Pulmonary artery endothelial cell (primary cell): ENCODE data around the gene ZBTB16. TPM values are rescaled to one million over a fixed set of nuclear protein-coding genes. Genes with fewer than 3 reads are reported as not detected.

Source experiments
- DNase-seq: peaks from one replicate; pipeline ENCODE4 v3.0.0-alpha.2; 2011; ENCODE audit warnings: low read depth, low spot score
- total RNA-seq: library from RNA; depleted of rRNA; stranded (reverse); fragments of >200 nt; gene quantifications from 2 replicates; pipeline ENCODE4 v1.2.3, GENCODE V29; 2014

ZBTB16 gene
- total RNA-seq, 1 donor from 2014 or later = 17.3 TPM

DNA sequence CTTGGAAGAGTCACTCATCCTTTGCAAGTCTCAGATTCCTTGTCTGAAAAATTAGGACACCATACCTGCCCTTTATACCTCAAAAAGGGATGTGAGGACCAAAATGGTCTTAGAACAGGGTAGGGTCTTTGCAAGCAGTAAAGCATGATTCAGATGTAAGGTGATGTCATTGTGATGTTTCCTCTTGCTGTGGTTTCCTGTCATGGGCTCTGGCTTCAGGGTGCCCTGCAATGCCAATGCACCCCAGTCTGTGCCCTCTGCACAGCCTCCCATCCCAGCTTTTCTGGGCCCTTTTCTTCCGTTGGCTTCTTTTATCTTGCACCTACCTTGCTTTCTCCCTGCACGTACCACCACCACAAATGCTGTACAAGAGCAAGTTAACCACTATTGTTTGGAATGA, 148.9 kb downstream of the ZBTB16 start:
- DNase-seq = no peak

DNA sequence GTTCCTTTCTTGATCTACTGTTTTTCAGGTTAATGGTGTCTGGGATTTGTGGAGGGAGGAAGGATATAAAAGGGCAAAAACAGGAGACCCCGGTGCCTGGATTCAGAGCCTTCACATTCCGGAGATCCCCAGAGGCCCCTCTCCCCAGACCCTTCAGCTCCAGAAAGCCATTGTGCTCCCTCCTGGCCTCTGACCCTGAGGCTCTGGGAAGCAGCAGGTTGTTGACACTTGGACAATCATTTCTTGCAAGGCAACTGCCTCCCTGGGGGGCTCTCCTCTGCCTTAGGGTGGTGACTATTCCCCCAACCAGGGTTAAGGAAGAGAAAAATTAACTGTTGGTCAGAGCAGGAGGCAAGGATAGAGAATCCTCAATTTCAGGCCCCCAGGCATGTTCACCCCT, 149.8 kb downstream of the ZBTB16 start:
- DNase-seq = no peak

DNA sequence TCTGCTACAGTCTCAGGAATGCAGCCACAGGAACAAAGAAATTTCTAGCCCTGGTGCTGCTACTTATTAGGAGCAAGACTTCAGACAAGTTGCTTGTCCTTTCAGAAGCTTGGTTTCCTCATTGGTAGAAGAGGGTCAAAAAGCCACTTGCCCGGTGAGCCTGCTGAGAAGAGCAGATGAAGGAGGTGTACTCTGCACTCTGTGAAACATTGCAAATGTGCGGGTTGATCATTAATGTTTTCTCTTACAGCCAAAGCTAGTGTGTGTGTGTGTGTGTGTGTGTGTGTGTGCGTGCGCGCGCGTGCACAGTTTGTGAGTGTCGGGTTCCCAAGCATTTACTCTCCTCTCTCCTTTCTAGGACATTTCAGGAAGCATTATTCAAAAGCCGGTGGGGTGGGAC, 150.4 kb downstream of the ZBTB16 start:
- no peak for DNase-seq

DNA sequence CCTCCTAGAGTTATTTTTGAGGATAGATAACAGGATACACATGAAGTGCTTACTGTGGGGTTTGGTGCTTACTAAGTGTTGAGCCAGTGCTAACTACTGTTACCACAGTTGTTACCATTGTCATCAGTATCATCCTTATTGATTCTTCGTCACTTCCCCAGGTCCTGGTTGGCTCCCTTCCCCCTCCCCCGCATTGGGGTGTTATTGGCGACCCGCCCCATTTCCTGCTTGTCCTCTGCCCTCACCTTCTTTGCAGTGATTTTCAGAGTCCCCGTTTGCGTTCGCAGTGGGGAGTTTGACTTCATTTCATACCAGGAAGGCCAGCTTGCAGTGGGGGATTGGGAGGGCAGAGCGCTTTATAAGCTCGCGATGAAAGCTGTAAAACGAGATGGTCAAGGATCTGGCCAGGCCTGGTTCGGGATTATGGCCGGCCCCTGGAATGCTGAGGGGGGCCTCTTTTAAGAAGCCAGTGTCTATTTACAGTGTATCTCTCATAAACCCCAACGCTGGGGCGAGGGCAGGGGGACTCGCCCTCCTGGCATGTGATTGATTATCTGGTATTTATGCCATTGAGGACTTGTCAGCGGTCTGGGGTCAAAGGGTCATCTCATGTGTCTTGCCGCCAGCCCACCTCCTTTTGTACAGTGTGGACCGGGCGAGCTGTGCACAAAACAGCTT, 152.1 kb downstream of the ZBTB16 start:
- no peak for DNase-seq

DNA sequence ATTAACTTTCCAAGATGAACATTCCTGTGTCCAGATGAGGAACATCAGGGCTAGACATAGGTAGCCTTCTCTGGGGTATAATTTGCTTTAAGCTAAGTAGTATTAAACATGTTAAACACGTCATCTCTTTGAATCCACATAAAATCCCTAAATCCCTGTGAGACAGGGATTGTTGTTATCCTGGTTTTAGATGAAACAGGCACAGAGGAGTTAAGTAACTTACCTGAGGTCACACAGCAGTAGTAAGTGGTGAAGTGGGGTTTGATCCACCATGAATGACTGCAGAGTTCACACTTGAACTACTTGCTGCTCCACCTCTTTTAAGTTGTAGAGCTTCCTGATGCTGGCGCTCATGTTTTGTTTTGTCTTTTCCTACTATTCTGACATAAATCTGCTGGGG, 154.1 kb downstream of the ZBTB16 start:
- no peak for DNase-seq

DNA sequence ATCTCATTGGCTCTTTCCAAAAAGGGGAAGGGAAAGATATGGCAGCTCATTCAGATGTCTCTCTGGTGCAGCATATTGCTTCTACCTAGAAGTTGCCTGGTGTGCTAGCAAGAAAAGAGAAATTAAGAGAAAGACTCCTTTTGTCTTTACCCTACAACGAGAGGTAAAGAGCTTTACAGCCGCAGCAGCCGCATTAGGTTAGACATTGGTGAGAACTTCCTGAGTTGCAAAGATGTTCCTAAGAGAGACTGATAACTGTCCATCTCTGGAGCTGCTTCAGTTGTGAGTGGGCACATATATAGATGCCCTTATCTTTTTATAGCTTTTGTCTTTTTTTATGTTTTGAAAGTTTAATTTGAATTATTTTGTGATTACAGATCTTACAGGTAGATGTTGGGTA, 155.9 kb downstream of the ZBTB16 start:
- no peak for DNase-seq

DNA sequence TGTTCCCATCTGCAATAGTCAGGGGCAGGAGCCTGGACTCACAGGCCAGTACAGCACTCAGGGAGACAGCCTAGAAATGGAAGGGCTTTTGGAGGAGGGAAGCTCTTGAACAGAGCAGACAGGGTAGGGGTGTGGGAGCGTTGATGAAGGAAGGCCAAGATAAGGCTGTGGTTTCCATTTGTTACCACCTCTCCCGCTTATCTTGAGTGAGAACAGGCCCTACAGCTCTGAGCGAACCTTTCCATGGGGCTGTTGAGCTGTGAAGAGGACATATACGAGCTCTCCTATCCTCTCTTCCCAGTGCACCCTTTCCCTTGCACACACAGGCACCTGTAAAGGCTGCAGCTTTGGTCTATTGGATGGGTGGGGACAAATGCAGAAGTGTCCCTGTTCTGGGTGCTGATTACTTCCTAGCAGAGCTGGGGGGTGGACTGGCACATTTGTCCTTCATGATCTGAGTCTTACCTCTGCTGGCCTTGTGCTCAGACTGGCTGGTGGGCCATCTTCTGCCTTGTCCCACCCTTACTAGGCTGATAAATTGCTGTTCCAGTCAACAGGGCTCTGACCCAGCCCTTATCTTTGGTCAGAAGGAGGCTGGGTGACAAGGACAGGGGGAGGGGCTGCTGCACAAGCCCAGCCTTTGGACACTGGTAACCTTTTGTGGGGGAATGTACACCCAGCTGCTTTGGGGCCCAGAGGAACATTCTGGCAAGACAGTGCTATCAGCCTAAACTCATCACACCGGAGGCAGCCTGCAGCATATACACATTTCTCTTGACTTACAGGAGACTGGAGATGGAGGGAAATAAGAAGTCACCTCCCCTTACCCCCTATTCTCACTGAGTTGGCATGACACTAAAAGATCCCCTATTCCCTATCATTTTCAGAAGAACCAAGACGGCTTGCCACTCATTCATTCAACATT, 156.6 kb downstream of the ZBTB16 start:
- no peak for DNase-seq

DNA sequence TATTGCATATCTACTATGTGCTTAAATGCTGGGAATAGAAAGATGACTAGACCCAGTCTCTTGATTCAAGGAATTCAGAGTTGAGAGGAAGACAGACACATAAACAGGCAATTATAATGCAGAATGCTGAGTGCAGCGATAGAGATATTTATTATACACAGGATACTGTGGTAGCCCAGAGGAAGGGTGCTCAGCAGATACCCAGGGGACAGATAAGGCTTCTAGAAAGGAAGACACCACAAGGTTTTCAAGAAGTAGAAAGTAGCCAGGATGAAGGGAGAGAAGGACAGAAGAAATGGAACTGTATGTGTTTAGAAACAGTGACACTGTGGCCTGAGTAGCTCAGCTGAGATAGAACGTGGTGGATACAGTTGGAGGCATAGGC, 157.3 kb downstream of the ZBTB16 start:
- DNase-seq = no peak

DNA sequence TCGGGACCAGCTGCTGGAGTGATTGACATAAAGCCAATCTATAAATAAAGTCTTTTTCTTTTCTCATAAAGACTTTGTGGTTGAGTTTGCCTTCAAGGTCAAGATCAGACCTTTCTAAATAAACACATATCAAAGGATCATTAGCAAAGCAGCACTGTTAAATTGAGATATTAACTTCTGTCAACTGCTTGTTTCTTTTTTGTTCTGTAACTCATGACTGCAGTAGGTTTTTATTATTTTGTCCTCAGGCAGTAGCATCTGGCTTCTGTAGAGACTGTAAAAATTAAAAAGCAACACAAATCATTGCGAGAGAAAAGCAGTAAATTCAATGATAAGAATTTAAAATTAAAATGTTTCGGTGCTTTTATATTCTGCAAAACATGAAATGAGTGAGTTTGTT, 159.0 kb downstream of the ZBTB16 start:
- no peak for DNase-seq

DNA sequence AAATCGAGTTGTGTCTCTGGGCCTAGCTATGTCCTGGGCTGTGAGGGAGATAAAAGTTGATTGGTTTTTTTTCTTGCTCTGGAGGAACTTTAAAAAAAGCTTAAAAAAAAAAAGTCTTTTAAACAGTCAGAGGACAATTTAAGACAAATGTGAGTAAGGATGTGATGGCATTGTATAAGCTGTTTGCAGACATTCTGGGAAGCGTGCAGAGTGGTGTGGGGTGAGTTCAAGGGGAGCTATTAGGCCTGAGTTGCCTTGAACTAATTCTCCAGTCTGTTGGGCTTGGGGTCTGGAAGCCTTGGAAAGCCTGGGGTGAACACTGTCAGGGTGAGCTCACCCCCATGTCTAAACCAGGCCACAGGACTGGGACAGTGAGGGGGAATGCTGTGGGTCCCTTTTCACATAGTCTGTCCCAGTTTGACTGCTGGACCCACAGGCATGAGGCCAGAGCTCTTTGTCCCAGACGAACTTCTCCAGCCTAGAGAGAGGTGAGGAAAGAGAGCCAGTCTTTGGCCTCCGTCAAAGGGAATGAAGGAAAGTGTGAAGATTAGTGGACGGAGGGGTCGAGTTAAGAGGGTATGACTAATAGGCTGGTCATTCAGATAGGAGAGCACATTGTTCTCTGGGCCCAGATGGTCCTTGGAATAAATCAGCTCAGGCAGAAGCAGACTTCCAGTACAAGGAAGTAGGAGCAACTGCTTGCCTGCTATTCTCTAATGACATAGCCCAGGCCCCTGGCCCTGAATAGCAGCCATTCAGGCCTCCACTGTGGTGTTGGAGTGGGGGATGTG, 160.2 kb downstream of the ZBTB16 start:
- DNase-seq = peak; percentile 94

DNA sequence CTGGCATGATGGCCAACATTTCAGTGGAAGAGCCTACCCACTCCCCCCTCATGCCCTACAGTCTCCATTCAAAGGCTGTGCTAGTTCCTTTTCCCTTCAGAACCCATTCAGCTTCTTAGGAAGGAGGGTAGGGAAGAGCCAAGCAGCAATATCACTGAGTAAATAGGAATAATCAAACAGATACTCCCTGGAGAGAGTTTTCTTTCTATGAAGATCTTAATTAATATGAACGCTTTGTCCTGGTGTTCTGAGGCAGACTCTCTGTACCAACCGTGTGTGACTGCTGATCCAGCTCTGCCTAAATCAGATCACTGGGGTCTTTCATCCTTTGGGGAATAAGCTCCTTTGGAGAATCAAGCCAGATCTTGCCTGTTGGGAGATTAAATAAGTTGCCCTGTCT, 161.5 kb downstream of the ZBTB16 start:
- no peak for DNase-seq

DNA sequence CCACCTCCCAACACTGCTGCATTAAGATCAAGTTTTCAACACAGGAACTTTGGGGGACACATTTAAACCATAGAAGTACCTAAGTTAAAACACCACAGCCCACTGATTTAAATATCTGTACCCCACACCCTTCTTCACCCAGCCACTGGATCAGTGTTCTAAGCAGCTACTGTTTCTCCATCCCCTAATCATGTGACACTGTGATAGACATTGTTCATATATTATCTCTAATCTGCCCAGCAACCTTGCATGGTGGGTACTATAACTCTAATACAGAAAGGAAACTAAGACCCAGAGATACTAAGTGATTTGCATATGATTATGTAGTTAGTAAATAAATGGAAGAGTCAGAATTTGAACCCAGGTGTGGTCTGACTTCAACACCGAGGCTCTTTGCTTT, 166.2 kb downstream of the ZBTB16 start:
- DNase-seq = no peak

DNA sequence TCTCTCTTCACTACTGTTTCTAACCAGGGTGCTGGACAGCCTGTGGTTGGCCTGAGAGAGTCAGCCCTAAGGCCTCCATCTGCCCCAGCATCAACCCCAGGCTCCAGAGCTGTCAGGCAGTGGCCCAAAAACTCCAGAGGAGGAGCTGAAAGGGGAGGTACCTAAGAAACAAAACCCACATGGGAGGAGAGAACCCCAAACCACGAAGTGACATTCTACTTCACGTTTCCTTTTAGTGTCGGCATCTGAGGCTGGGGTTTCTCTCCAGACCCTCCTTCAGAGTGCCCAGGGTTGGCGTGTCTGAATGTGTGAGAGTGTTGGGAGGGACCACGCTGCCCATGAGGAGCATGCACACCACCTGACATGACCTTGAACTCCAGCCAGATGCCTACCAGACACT, 166.8 kb downstream of the ZBTB16 start:
- DNase-seq = no peak

DNA sequence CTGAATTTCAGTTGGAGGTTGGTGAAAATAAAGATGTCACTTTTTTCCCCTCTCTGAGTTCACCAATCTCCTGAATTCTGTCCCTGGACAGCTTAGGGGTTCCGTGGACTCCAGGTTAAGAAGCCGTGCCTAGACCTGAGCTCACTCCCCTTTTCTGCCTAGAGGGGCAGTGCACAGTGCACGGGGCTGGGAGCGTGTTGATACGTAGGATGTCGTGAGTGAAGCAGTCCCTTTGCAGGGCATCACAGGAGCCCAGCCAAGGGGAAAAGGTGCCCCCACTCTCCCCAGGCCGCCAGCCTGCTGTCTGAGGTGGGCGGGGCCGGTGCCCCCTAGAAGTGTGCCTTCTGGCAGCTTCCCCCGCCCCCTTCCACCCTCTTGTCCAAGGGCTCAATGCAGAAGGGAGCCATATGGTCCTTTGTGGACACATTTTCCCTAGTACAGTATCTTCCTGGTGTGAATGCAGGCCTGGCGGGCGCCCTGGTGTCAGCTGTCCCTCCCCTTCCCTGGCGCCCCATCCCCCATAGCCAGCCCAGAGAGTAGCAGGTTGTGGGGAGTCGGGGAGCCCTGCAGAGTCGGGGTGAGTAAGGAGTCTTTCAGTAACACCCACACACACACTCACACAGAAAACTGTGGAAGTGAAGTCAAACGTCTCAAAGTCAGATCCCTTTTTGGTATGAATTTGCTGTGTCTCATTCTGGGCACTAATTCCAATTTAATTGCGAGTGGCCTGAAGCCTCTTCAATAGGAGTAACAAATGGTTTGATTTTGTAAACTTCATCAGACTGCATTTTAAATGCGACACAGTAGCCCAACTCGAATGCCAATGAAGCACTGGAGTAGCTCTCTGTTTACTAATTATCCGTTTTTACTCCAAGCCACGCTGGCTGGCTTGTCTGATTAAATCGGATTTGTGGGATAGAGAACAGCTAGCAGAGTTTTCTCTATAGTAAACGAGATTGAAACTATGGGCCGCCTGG, 169.2 kb downstream of the ZBTB16 start:
- DNase-seq = no peak

DNA sequence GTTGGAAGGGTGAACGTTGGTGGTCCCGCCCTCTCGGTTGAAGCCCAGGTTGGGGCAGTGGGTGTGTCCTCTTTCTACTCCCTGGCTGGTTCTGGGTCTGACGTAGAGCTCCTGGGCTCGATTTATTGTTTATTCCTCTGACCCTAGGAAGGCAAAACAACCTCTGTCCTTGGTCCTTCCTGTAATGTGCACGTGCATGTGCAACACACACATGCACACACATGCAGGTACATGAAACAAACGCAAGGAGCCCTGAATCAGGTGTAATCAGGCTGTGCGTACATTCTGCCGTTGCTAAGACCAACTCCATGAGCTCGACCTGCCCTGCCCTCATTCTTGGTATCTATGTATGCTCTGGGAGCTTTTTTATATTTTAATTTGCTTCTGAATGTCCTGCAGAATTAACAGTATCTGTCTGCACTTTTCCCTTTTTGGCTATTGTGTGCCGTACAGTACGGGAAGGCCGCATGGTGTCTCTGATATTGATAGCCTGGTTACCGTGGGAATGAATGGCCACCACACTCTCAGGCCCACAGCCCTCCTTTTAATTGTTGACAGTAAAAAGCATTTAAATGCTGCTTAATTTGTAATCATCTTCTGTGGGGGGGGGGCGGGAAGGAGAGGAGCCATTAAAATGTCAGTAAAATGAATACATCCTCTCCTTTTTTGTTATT, 170.7 kb downstream of the ZBTB16 start:
- DNase-seq = no peak

DNA sequence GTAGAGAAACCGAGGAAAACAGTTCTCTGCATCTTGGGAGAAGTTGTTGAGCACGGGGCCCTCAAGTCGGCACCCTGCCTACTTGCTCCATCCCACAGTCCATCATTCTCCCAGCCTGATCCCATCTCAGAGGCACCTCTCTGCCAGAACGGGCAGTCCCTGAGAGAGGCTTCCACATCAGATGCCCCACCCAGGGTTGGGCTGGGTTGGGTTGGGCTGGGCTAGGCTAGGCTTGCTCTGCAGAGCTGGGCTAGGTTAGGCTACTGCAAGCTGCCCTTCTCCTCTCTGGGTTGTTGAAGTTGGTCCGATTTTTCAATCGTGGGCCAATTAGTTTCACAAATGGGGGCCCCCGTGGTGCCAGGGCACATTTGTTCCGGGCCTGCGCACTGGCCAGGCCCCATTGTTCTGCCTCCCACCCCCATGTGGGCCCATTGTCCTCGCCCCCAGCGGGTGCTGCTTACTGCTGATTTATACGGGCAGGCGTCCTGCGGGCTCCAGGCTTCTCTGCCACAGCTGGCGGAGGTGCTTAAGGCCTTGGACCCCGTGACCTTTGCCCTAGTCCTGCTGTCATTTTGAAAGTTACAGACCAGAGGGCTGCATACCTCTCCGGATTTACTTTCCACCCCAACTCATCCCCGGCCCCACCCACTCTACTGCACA, 173.0 kb downstream of the ZBTB16 start:
- no peak for DNase-seq

DNA sequence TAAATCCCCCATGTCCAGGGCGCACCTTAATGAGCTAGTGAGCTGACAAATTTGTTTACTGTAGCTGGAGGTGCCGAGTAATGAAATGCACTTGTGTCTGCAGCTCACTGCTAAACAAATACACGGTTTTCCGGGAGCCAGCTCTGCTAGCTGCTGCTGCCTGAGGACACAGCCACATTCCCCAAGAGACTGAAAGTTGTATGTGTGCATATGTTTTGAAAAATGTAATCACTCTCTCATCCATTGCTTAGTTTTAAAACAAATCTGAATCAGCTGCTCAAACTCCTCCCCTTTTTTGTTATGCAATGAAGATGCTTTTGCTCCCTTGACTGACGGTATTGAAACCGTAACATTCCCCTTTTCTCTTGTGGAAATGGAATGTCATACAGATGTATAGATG, 174.2 kb downstream of the ZBTB16 start:
- no peak for DNase-seq

DNA sequence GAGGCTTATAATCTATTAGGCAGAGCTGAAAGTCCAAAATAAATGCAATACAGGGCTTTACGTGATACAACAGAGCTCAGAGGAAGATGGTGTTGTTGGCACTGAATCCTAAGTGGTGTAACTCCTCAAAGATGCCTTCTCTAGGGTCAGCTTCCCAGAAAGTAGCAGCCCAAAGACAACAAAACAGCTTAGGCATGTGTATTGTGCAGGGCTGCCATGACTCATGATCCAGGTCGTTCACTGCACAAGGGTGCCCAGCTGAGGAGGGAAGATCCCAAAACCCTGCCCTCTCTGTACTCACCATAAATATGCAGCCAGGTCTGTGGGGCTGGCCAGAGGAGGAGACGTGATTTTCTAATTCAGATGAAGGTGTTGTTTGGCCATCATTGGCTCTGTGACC, 177.3 kb downstream of the ZBTB16 start:
- DNase-seq = no peak

DNA sequence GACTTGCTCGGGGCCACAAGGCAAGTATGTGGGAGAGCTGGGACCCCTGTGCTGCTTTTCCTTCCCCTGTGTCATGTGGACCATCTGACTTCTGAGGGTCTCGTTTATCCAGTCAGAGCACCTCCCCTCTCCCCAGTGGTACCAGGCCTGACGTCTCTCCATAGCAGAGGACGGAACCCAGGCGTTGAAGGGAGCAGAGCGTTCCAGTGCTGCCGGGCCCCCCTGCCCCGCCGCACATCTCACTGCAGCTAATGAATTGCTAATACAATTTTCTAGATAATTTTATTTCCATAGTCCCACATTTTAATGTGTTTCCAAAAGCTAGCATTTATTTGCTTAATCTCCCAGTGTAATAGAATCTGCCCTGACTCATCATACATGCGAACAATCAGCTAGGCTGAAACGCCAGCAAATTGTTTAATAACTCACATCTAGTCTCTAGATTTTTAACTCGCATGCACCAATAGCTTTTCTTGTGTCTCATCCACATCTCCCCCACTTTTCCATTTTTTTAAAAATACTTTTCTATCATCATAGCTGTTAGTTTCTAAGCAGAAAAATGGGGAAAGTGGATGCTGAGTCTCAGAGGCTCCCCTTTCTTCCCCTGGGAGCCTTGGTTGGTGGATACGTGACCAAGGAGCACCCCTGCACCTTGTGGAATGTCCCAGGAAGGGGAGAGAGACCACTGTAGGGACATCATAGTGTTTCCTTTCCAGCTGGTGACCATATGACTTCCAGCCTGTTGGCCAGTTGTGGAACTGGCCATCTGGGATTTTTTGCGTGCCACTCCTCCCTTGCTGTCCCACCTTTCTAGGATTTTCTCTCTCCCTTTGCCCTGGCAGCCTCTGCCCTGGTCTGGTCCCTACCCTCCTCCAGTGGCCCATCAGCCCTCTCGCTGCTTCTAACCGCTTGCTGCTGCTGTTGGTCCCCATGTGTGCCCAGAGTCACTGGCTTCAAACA, 178.1 kb downstream of the ZBTB16 start:
- DNase-seq = no peak
